Keratinocyte (primary cell): ENCODE data around the gene DDX5. TPM values are rescaled to one million over a fixed set of nuclear protein-coding genes. Genes with fewer than 3 reads are reported as not detected.
"Not testable (repeated sequence)": the region's sequence is repeated elsewhere in the genome, so short reads cannot be mapped to it uniquely, and the experiment has no call there.

Experiments used
- DNase-seq: peaks from one replicate; pipeline ENCODE4 v3.0.0-alpha.2; 2011; ENCODE audit warnings: low read depth, missing footprints, low spot score
- FAIRE-seq: peaks from 2 replicates; lab custom pipeline; 2011; peaks lifted over from hg19 to GRCh38; lab: Jason Lieb, UNC
- H2AFZ ChIP-seq: 2 replicates; pipeline ENCODE4 v1.6.0; 2012; ENCODE audit warnings: low read length, control low read depth, inconsistent platforms; ENCODE audit not compliant: control insufficient read depth
- H3K27ac ChIP-seq: 2 replicates; pipeline ENCODE4 v1.5.1; 2011; ENCODE audit warnings: low read length; ENCODE audit not compliant: control insufficient read depth, insufficient read depth
- H3K27me3 ChIP-seq: 3 replicates; pipeline ENCODE4 v1.6.0; 2011; ENCODE audit warnings: low read length; ENCODE audit not compliant: control insufficient read depth, insufficient read depth; ENCODE audit errors: extremely low read depth
- H3K36me3 ChIP-seq, 2 experiments: 2 replicates in 1 of 2; 3 replicates in 1 of 2; pipeline ENCODE4 v1.5.1; 2011; ENCODE audit warnings: low read length in 2 of 2, mild to moderate bottlenecking in 1 of 2; ENCODE audit not compliant: control insufficient read depth in 2 of 2, insufficient read depth in 2 of 2; ENCODE audit errors: extremely low read depth in 1 of 2
- H3K4me1 ChIP-seq: 3 replicates; pipeline ENCODE4 v1.5.1; 2011; ENCODE audit warnings: low read length; ENCODE audit not compliant: control insufficient read depth, insufficient read depth; ENCODE audit errors: extremely low read depth
- H3K4me2 ChIP-seq: 3 replicates; pipeline ENCODE4 v1.6.0; 2011; ENCODE audit warnings: low read depth, low read length; ENCODE audit not compliant: control insufficient read depth, insufficient read depth; ENCODE audit errors: extremely low read depth
- H3K4me3 ChIP-seq, 3 experiments: fragments of 200-600 bp in 1 of 3; sonication (generic) in 1 of 3; 2 replicates in 2 of 3; 3 replicates in 1 of 3; pipeline ENCODE4 v1.5.1; 2011 to 2016; ENCODE audit warnings: low read length in 3 of 3, mild to moderate bottlenecking in 3 of 3, control low read depth in 2 of 3, inconsistent platforms in 1 of 3, low read depth in 1 of 3, mixed read lengths in 1 of 3, mixed run types in 1 of 3, moderate library complexity in 1 of 3; ENCODE audit not compliant: control insufficient read depth in 2 of 3, insufficient read depth in 2 of 3; ENCODE audit errors: extremely low read depth in 1 of 3
- H3K79me2 ChIP-seq: 2 replicates; pipeline ENCODE4 v1.6.0; 2012; ENCODE audit warnings: low read length; ENCODE audit not compliant: control insufficient read depth, insufficient read depth
- H3K9ac ChIP-seq: 3 replicates; pipeline ENCODE4 v1.6.0; 2011; ENCODE audit warnings: low read length; ENCODE audit not compliant: control insufficient read depth, insufficient read depth; ENCODE audit errors: extremely low read depth
- H3K9me1 ChIP-seq: 3 replicates; pipeline ENCODE4 v1.6.0; 2011; ENCODE audit warnings: low read length; ENCODE audit not compliant: control insufficient read depth, insufficient read depth; ENCODE audit errors: extremely low read depth
- H3K9me3 ChIP-seq: 2 replicates; pipeline ENCODE4 v1.5.1; 2012; ENCODE audit warnings: low read depth, low read length; ENCODE audit not compliant: control insufficient read depth
- H4K20me1 ChIP-seq: 3 replicates; pipeline ENCODE4 v1.6.0; 2011; ENCODE audit warnings: low read length; ENCODE audit not compliant: control insufficient read depth, insufficient read depth; ENCODE audit errors: extremely low read depth
- CTCF ChIP-seq, 3 experiments: IDR thresholded peaks in 1 of 3; conservative IDR thresholded peaks in 1 of 3; optimal IDR thresholded peaks in 1 of 3; 2 replicates in 2 of 3; 3 replicates in 1 of 3; pipeline versions ENCODE3 to v1.5.1; 2011; ENCODE audit warnings: low read length in 3 of 3, mild to moderate bottlenecking in 3 of 3, moderate library complexity in 2 of 3, control low read depth in 1 of 3, inconsistent platforms in 1 of 3; ENCODE audit not compliant: insufficient read depth in 2 of 3; ENCODE audit errors: extremely low read depth in 1 of 3
- EZH2 ChIP-seq: IDR thresholded peaks from one replicate; pipeline ENCODE4 v1.6.1; 2012; ENCODE audit warnings: inconsistent platforms, mild to moderate bottlenecking, low read length, moderate library complexity
- dilution Hi-C: fragments of 300-500 bp; cut with MboI; formaldehyde crosslinking; loops from one replicate; pipeline ENCODE4 v1.7.0; 2020; ENCODE audit warnings: low sequenced_read_pairs; ENCODE audit not compliant: extremely low pct_ligation_motif_present
- polyA plus RNA-seq, 5 experiments: library from polyadenylated mRNA; depleted of rRNA in 3 of 5; stranded (reverse) in 3 of 5; stranded (forward) in 1 of 5; unstranded in 1 of 5; fragments of >200 nt; gene quantifications; 1 replicate in 1 of 5; 2 replicates in 3 of 5; 3 replicates in 1 of 5; pipeline versions ENCODE4 v1.2.1 to v1.2.3, GENCODE V29; 2011 to 2012; ENCODE audit warnings: missing spikeins in 2 of 5, low read depth in 1 of 5, low replicate concordance in 1 of 5

DDX5 gene
- polyA plus RNA-seq, 1 donor (not counting 4 experiments of a cell fraction or from before 2014, with no cell fraction given): 793 TPM

DNA sequence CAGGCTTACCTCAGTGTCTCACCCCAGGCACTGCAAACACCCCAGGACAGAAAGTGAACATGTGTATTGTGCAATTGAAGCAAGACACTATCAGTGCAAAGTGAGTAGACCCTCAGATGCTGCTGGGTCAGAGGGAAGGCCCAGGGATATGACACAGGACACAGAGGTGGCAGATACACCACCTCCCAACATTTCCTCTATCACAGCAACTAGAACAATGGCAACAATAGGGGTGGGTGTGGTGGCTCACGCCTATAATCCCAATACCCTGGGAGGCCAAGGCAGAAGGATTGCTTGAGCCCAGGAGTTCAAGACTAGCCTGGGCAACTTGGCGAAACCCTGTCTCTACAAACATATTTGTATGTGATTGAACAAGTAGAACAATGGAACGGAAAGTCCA, 34.6 kb downstream of the DDX5 start:
- dilution Hi-C loops: no loop called here
- no peak for DNase-seq
- Histone ChIP-seq H3K4me1 (no peaks in the 10 kb centered on the region), H3K9ac (no peak overlapping the region), H3K4me3 (no peak overlapping the region), H3K4me2 (no peak overlapping the region), H3K9me1 (no peaks in the 10 kb centered on the region), H3K27ac (no peak overlapping the region), H4K20me1 (no peaks in the 10 kb centered on the region), H3K79me2 (no peaks in the 10 kb centered on the region), H2AFZ (no peak overlapping the region), H3K36me3 (no peaks in the 10 kb centered on the region), H3K9me3 (no peaks in the 10 kb centered on the region), H3K27me3 (peaks cover 3% of the 10 kb centered on the region)
- FAIRE-seq: no peak
- TF ChIP-seq EZH2: no peak
- TF ChIP-seq CTCF (optimal IDR thresholded peaks at IDR 0.05 in 1 of 3, IDR thresholded peaks at IDR 0.05 in 1 of 3, conservative IDR thresholded peaks at IDR 0.05 in 1 of 3; ENCODE audit: extremely low read depth in 1 of 3, insufficient read depth in 2 of 3, low read length in 3 of 3): no peak

- dilution Hi-C loops: no loop called here
- no peaks in the 10 kb centered on the region for H3K9me3 ChIP-seq
- TF ChIP-seq CTCF (optimal IDR thresholded peaks at IDR 0.05 in 1 of 3, IDR thresholded peaks at IDR 0.05 in 1 of 3, conservative IDR thresholded peaks at IDR 0.05 in 1 of 3; ENCODE audit: extremely low read depth in 1 of 3, insufficient read depth in 2 of 3, low read length in 3 of 3) (no peak), EZH2 (no peak)
- H3K4me3 ChIP-seq: no peak overlapping the region
- H3K4me2 ChIP-seq: no peak overlapping the region
- no peaks in the 10 kb centered on the region for H3K9me1 ChIP-seq
- no peak overlapping the region for H2AFZ ChIP-seq
- FAIRE-seq (no peak), DNase-seq (no peak)
- H3K27ac ChIP-seq: no peak overlapping the region
- H3K9ac ChIP-seq: no peak overlapping the region
- no peaks in the 10 kb centered on the region for H3K79me2 ChIP-seq
- H4K20me1 ChIP-seq: no peaks in the 10 kb centered on the region
- peaks cover 6% of the 10 kb centered on the region for H3K27me3 ChIP-seq
- H3K36me3 ChIP-seq: no peaks in the 10 kb centered on the region
- no peaks in the 10 kb centered on the region for H3K4me1 ChIP-seq
Observed at GRCh38 chr17:64470625-64471024, 35.5 kb downstream of the DDX5 start.

GRCh38 chr17:64466834-64467233, 39.3 kb downstream of the DDX5 start:
- H3K9me1 ChIP-seq, H3K9ac ChIP-seq, FAIRE-seq, H3K4me3 ChIP-seq, dilution Hi-C loops, H2AFZ ChIP-seq, H3K4me1 ChIP-seq, H4K20me1 ChIP-seq, H3K4me2 ChIP-seq, DNase-seq, H3K36me3 ChIP-seq, H3K27ac ChIP-seq, H3K79me2 ChIP-seq, H3K9me3 ChIP-seq, H3K27me3 ChIP-seq: not testable (repeated sequence)
